IMR-90 (cell line): ENCODE results near the gene FKBP11. TPM values are rescaled to one million over a fixed set of nuclear protein-coding genes. Genes with fewer than 3 reads are reported as not detected.

Experiments used
- ATAC-seq: fragments of 200-7000 bp; cut with Tn5 transposase; 2 replicates; pipeline ENCODE4 v1.9.1; 2020; ENCODE audit warnings: low read depth, mild to moderate bottlenecking, moderate library complexity
- BruUV-seq: library from RNA; stranded (reverse); fragments of 400-500 nt; replicated peaks from 2 replicates; lab custom pipeline; 2021; lab: Mats Ljungman, UMichigan
- CTCF ChIA-PET: fragments of 300-600 bp; formaldehyde crosslinking; extraction: SDS; loops from one replicate; lab custom pipeline; 2021; ENCODE audit warnings: antibody characterized with exemption; lab: Yijun Ruan, JAX
- POLR2A ChIA-PET: fragments of 300-600 bp; sonication (Branson Sonifier 250); formaldehyde crosslinking; loops from one replicate; lab custom pipeline; 2022; ENCODE audit warnings: antibody characterized with exemption; ENCODE audit not compliant: unreplicated experiment; lab: Charles Lee
- DNase-seq: peaks from one replicate; pipeline ENCODE4 v3.0.0; 2013
- H2AFZ ChIP-seq: replicated peaks from 2 replicates; pipeline ENCODE3; 2013; ENCODE audit warnings: low read length, mild to moderate bottlenecking; ENCODE audit not compliant: poor library complexity
- H2AK5ac ChIP-seq: 2 replicates; pipeline ENCODE4 v1.6.1; 2013; ENCODE audit warnings: low read depth, low read length, inconsistent platforms
- H2AK9ac ChIP-seq: replicated peaks from 2 replicates; pipeline ENCODE3; 2013; ENCODE audit warnings: mild to moderate bottlenecking, low read depth, low read length, moderate library complexity; ENCODE audit not compliant: poor library complexity
- H2BK120ac ChIP-seq: 2 replicates; pipeline ENCODE4 v1.6.1; 2013; ENCODE audit warnings: low read depth, low read length, inconsistent platforms
- H2BK15ac ChIP-seq: 3 replicates; pipeline ENCODE4 v1.6.1; 2013; ENCODE audit warnings: low read depth, low read length, inconsistent platforms
- H2BK20ac ChIP-seq: 2 replicates; pipeline ENCODE4 v1.6.1; 2013; ENCODE audit warnings: low read depth, mild to moderate bottlenecking, inconsistent platforms, low read length, moderate library complexity
- H2BK5ac ChIP-seq: 2 replicates; pipeline ENCODE4 v1.6.1; 2013; ENCODE audit warnings: mild to moderate bottlenecking, low read depth, low read length, inconsistent platforms; ENCODE audit not compliant: poor library complexity, severe bottlenecking
- H3K14ac ChIP-seq: replicated peaks from 2 replicates; pipeline ENCODE4 v1.6.1; 2013; ENCODE audit warnings: low read depth, low read length, inconsistent platforms
- H3K18ac ChIP-seq: 2 replicates; pipeline ENCODE4 v1.6.1; 2013; ENCODE audit warnings: low read depth, low read length, control low read depth
- H3K23ac ChIP-seq: 2 replicates; pipeline ENCODE4 v1.6.1; 2013; ENCODE audit warnings: low read depth, low read length, inconsistent platforms
- H3K27ac ChIP-seq: 2 replicates; pipeline ENCODE4 v1.5.1; 2013; ENCODE audit warnings: mild to moderate bottlenecking, control low read depth, low read length; ENCODE audit not compliant: insufficient read depth
- H3K27me3 ChIP-seq: 2 replicates; pipeline ENCODE4 v1.6.1; 2013; ENCODE audit warnings: low read length; ENCODE audit not compliant: control insufficient read depth, insufficient read depth
- H3K36me3 ChIP-seq: 2 replicates; pipeline ENCODE4 v1.6.1; 2013; ENCODE audit warnings: low read length, mixed read lengths; ENCODE audit not compliant: control insufficient read depth, insufficient read depth
- H3K4ac ChIP-seq: 2 replicates; pipeline ENCODE4 v1.6.1; 2013; ENCODE audit warnings: low read depth, low read length, inconsistent platforms
- H3K4me1 ChIP-seq: 2 replicates; pipeline ENCODE4 v1.6.1; 2013; ENCODE audit warnings: low read length, mixed read lengths; ENCODE audit not compliant: control insufficient read depth, insufficient read depth
- H3K4me2 ChIP-seq: 2 replicates; pipeline ENCODE4 v1.6.1; 2013; ENCODE audit warnings: low read depth, mild to moderate bottlenecking, control low read depth, low read length, moderate library complexity
- H3K4me3 ChIP-seq: 2 replicates; pipeline ENCODE4 v1.5.1; 2013; ENCODE audit warnings: low read depth, mild to moderate bottlenecking, control low read depth, low read length, moderate library complexity; ENCODE audit not compliant: insufficient read depth
- H3K56ac ChIP-seq: 2 replicates; pipeline ENCODE4 v1.6.1; 2013; ENCODE audit warnings: low read length, inconsistent platforms; ENCODE audit not compliant: insufficient read depth; ENCODE audit errors: extremely low read depth
- H3K79me1 ChIP-seq, 2 experiments: 2 replicates each; pipeline ENCODE4 v1.6.1; 2013; ENCODE audit warnings: low read length in 2 of 2, inconsistent platforms in 1 of 2, low read depth in 1 of 2
- H3K9ac ChIP-seq: 2 replicates; pipeline ENCODE4 v1.6.1; 2013; ENCODE audit warnings: low read depth, low read length, control low read depth
- H3K9me1 ChIP-seq: 2 replicates; pipeline ENCODE4 v1.6.1; 2013; ENCODE audit warnings: low read length, inconsistent platforms; ENCODE audit not compliant: insufficient read depth
- H3K9me3 ChIP-seq: 2 replicates; pipeline ENCODE4 v1.6.1; 2013; ENCODE audit warnings: low read length; ENCODE audit not compliant: control insufficient read depth, insufficient read depth
- H4K20me1 ChIP-seq: 2 replicates; pipeline ENCODE4 v1.6.1; 2013; ENCODE audit warnings: low read length, inconsistent platforms; ENCODE audit not compliant: insufficient read depth
- H4K5ac ChIP-seq: 2 replicates; pipeline ENCODE4 v1.6.1; 2013; ENCODE audit warnings: mild to moderate bottlenecking, low read depth, low read length, control low read depth
- H4K8ac ChIP-seq, 2 experiments: 2 replicates each; pipeline ENCODE4 v1.6.1; 2013; ENCODE audit warnings: low read depth in 2 of 2, low read length in 2 of 2, control low read depth in 1 of 2, inconsistent platforms in 1 of 2
- H4K91ac ChIP-seq: 2 replicates; pipeline ENCODE4 v1.6.1; 2013; ENCODE audit warnings: low read depth, low read length, inconsistent platforms; ENCODE audit not compliant: insufficient read depth
- MAFK ChIP-seq: IDR thresholded peaks from 2 replicates; pipeline ENCODE4 v1.6.1; 2012; ENCODE audit warnings: low read depth, low read length, improper control_type of control experiment
- MXI1 ChIP-seq: IDR thresholded peaks from 2 replicates; pipeline ENCODE4 v1.6.1; 2012; ENCODE audit warnings: low read depth, mild to moderate bottlenecking, low read length, moderate library complexity, borderline replicate concordance
- RAD21 ChIP-seq: IDR thresholded peaks from 2 replicates; pipeline ENCODE4 v1.6.1; 2012; ENCODE audit warnings: low read length, improper control_type of control experiment
- RFX5 ChIP-seq: IDR thresholded peaks from 2 replicates; pipeline ENCODE4 v1.8.0; 2012; ENCODE audit warnings: low read depth, mild to moderate bottlenecking, low read length, moderate library complexity
- SMC3 ChIP-seq: fragments of 150-350 bp; IDR thresholded peaks from 2 replicates; pipeline ENCODE4 v1.6.1; 2016; ENCODE audit warnings: low read depth, mild to moderate bottlenecking, antibody characterized with exemption, low read length, moderate library complexity
- WGBS, 2 experiments: methylation state at CpG; one replicate each; pipeline versions ENCODE4 v1.1.5 to v1.1.7; 2013; ENCODE audit warnings: missing lambda C conversion rate in 2 of 2; ENCODE audit not compliant: insufficient read length in 1 of 2; ENCODE audit errors: extremely low coverage in 2 of 2; 5-methylcytosine and 5-hydroxymethylcytosine counted together
- dilution Hi-C: fragments of 300-500 bp; cut with HindIII; formaldehyde crosslinking; loops from one replicate; pipeline ENCODE4 v1.14.3; 2018; ENCODE audit warnings: low sequenced_read_pairs; ENCODE audit not compliant: unreplicated experiment
- in situ Hi-C: fragments of 300-500 bp; cut with MboI; formaldehyde crosslinking; loops from 3 replicates; pipeline ENCODE4 v1.14.3; 2019; ENCODE audit warnings: low sequenced_read_pairs, inconsistent platforms, mixed read lengths
- intact Hi-C: fragments of 100-400 bp; cut with micrococcal nuclease; formaldehyde crosslinking; loops from 2 replicates; pipeline ENCODE4 v1.10.0; 2022
- polyA plus RNA-seq, 3 experiments: library from polyadenylated mRNA; depleted of rRNA; stranded (reverse); fragments of >200 nt; gene quantifications; 2 replicates each; pipeline ENCODE4 v1.2.3, GENCODE V29; 2012; ENCODE audit warnings: low replicate concordance in 1 of 3
- total RNA-seq: library from RNA; depleted of rRNA; stranded (reverse); fragments of >200 nt; gene quantifications from 2 replicates; pipeline ENCODE4 v1.2.3, GENCODE V29; 2012
- TF ChIP-seq, protein P1 (sequence below): fragments of 150-350 bp; IDR thresholded peaks from 2 replicates; pipeline ENCODE4 v1.6.1; 2016; ENCODE audit warnings: low read depth, mild to moderate bottlenecking, low read length, moderate library complexity, borderline replicate concordance

The FKBP11 gene
- total and polyA plus RNA-seq, 2 of the 4 experiments (the other 2 are of a cell fraction): 5.0 to 40.0 TPM

DNA sequence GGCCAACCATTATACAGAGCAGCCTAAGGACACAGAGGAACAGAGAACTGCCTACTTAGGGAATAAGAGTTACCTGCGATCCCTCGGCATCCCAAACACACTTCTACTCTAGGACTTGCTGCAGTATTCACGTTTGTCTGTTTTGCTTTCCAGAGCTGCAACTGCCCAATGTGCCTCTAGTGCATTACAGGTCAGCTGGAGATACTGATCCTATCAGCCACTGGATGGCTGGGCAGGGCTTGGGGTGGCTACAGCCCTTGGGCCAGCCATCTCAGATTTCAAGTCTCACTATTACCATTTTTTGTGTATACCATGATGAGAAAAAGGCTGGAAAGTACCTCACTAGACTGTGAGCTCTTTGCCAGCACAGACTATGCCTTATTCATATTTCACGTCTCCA lies 27.4 kb upstream of the FKBP11 start:
- in situ Hi-C loops (no loop called here), intact Hi-C loops (no loop called here), dilution Hi-C loops (no loop called here)
- Histone ChIP-seq H3K14ac (no peak overlapping the region), H3K4me1 (peaks cover 1% of the 10 kb centered on the region; the same call in 1 of the 2 replicates), H3K4me2 (no peak overlapping the region), H3K27me3 (no peaks in the 10 kb centered on the region), H2AK5ac (no peak overlapping the region), H2AK9ac (no peak overlapping the region), H3K4me3 (no peak overlapping the region), H3K9me1 (peaks cover 17% of the 10 kb centered on the region), H2BK20ac (no peak overlapping the region), H2BK5ac (no peak overlapping the region), H2BK15ac (no peak overlapping the region), H3K79me1 (peaks cover 29 to 81% of the 10 kb centered on the region in 2 experiments), H2BK120ac (no peak overlapping the region), H4K5ac (no peak overlapping the region), H4K20me1 (peaks cover 81% of the 10 kb centered on the region), H3K9ac (no peak overlapping the region), H3K23ac (no peak overlapping the region), H3K56ac (no peak overlapping the region), H4K91ac (no peak overlapping the region), H2AFZ (no peak overlapping the region), H3K4ac (no peak overlapping the region), H3K18ac (no peak overlapping the region), H3K9me3 (no peaks in the 10 kb centered on the region), H3K27ac (no peak overlapping the region), H3K36me3 (peaks cover 8% of the 10 kb centered on the region), H4K8ac (no peak overlapping the region)
- 100% methylated on average over 1 of the region's 4 CpGs; no CpG with 5 or more reads in 1 of the 2 experiments for WGBS, 2 experiments
- ChIA-PET POLR2A (no interaction called here), CTCF (no interaction called here)
- ATAC-seq: no peak
- no peak for DNase-seq
- TF ChIP-seq SMC3: no peak
- TF ChIP-seq, protein P1, sequence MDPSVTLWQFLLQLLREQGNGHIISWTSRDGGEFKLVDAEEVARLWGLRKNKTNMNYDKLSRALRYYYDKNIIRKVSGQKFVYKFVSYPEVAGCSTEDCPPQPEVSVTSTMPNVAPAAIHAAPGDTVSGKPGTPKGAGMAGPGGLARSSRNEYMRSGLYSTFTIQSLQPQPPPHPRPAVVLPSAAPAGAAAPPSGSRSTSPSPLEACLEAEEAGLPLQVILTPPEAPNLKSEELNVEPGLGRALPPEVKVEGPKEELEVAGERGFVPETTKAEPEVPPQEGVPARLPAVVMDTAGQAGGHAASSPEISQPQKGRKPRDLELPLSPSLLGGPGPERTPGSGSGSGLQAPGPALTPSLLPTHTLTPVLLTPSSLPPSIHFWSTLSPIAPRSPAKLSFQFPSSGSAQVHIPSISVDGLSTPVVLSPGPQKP: no peak
- no peak for TF ChIP-seq RAD21
- no peak for TF ChIP-seq MAFK
- TF ChIP-seq MXI1: no peak
- no peak for TF ChIP-seq RFX5
- no TSS peak for BruUV-seq
